Nephron (organoid): ENCODE data around the gene ZFAND4.

Source experiments
- H3K27ac Mint-ChIP-seq, 3 experiments: 2 replicates each; pipeline ENCODE4 v1.8.0; 2020; ENCODE audit warnings: mixed read lengths in 3 of 3, mild to moderate bottlenecking in 2 of 3, moderate library complexity in 1 of 3
- H3K27me3 Mint-ChIP-seq: 2 replicates; pipeline ENCODE4 v1.8.0; 2021; ENCODE audit warnings: low read depth, mild to moderate bottlenecking, moderate library complexity, mixed read lengths
- H3K36me3 Mint-ChIP-seq: 2 replicates; pipeline ENCODE4 v1.8.0; 2020; ENCODE audit warnings: low read depth, mixed read lengths
- H3K4me1 Mint-ChIP-seq: 2 replicates; pipeline ENCODE4 v1.8.0; 2020; ENCODE audit warnings: mixed read lengths
- H3K4me3 Mint-ChIP-seq, 3 experiments: 2 replicates each; pipeline ENCODE4 v1.8.0; 2020; ENCODE audit warnings: mild to moderate bottlenecking in 3 of 3, mixed read lengths in 3 of 3, moderate library complexity in 2 of 3
- H3K9me3 Mint-ChIP-seq: 2 replicates; pipeline ENCODE4 v1.8.0; 2020; ENCODE audit warnings: mixed read lengths
- TF ChIP-seq, protein P1 (sequence below), 3 experiments: fragments of 200-600 bp; sonication (generic); IDR thresholded peaks; one replicate each; pipeline ENCODE4 v1.5.0; 2021; ENCODE audit warnings: antibody characterized with exemption in 3 of 3; ENCODE audit not compliant: unreplicated experiment in 3 of 3

Gene ZFAND4

DNA sequence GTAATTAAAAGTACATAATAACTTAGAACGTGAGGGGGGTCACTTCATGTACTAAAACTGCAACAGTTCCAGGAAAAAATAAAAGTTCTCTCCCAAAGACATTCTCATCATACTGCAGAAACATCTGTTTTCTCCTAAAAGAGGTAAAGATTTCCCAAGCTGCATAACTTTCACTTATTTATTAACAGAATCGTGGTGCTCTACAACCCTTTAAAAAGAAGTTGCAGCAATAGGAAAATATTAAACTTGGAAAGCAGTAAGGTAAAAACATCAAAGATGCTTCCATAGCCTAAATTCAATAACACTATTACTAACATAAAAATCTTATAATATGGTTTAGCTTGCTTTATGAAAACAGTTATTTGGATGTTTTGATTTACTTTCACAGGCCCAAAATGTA is 23.3 kb downstream of the ZFAND4 start:
- peaks cover 28% of the 10 kb centered on the region for H3K36me3 Mint-ChIP-seq
- TF ChIP-seq, protein P1, sequence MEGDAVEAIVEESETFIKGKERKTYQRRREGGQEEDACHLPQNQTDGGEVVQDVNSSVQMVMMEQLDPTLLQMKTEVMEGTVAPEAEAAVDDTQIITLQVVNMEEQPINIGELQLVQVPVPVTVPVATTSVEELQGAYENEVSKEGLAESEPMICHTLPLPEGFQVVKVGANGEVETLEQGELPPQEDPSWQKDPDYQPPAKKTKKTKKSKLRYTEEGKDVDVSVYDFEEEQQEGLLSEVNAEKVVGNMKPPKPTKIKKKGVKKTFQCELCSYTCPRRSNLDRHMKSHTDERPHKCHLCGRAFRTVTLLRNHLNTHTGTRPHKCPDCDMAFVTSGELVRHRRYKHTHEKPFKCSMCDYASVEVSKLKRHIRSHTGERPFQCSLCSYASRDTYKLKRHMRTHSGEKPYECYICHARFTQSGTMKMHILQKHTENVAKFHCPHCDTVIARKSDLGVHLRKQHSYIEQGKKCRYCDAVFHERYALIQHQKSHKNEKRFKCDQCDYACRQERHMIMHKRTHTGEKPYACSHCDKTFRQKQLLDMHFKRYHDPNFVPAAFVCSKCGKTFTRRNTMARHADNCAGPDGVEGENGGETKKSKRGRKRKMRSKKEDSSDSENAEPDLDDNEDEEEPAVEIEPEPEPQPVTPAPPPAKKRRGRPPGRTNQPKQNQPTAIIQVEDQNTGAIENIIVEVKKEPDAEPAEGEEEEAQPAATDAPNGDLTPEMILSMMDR (IDR thresholded peaks at IDR 0.05; ENCODE audit: unreplicated experiment in 3 of 3) = no peak
- no peaks in the 10 kb centered on the region for H3K4me1 Mint-ChIP-seq

DNA sequence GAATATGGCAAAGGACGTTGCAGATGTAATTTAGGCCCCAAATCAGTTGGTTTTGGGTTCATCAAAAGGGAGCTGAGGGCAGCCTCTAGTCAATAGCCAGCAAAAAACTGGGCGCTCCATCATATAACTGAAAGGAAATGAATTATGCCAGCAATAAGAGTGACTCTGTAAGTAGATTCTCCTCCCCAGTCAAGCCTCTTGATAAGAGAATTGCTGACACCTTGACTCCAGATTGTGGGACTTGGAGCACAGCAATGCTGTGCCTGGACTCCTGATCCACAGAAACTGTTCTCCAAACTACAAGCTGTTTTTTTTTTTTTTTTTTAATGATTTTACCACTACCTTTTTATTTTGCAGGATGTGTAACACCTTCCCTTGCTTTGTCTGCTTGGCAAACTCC is 25.5 kb downstream of the ZFAND4 start:
- peaks cover 28% of the 10 kb centered on the region for H3K36me3 Mint-ChIP-seq
- no peaks in the 10 kb centered on the region for H3K27me3 Mint-ChIP-seq
- no peak overlapping the region for H3K27ac Mint-ChIP-seq
- no peaks in the 10 kb centered on the region for H3K9me3 Mint-ChIP-seq
- no peak overlapping the region for H3K4me3 Mint-ChIP-seq
- TF ChIP-seq, protein P1 (IDR thresholded peaks at IDR 0.05; ENCODE audit: unreplicated experiment in 3 of 3) = no peak
- H3K4me1 Mint-ChIP-seq = no peaks in the 10 kb centered on the region

More for the DNA sequence above, 23.3 kb downstream of the ZFAND4 start:
- peak overlapping the region in 2 of 3 experiments; percentile 17 to 28 for H3K27ac Mint-ChIP-seq
- H3K9me3 Mint-ChIP-seq = no peaks in the 10 kb centered on the region
- no peak overlapping the region for H3K4me3 Mint-ChIP-seq
- no peaks in the 10 kb centered on the region for H3K27me3 Mint-ChIP-seq

- TF ChIP-seq, protein P1 (IDR thresholded peaks at IDR 0.05; ENCODE audit: unreplicated experiment in 3 of 3) = no peak
- Mint-ChIP-seq H3K27me3 (no peaks in the 10 kb centered on the region), H3K9me3 (no peaks in the 10 kb centered on the region), H3K27ac (no peak overlapping the region), H3K4me3 (no peak overlapping the region), H3K4me1 (no peaks in the 10 kb centered on the region), H3K36me3 (peaks cover 32% of the 10 kb centered on the region)
Observed at GRCh38 chr10:45646384-45647050, 26.1 kb downstream of the ZFAND4 start.

DNA sequence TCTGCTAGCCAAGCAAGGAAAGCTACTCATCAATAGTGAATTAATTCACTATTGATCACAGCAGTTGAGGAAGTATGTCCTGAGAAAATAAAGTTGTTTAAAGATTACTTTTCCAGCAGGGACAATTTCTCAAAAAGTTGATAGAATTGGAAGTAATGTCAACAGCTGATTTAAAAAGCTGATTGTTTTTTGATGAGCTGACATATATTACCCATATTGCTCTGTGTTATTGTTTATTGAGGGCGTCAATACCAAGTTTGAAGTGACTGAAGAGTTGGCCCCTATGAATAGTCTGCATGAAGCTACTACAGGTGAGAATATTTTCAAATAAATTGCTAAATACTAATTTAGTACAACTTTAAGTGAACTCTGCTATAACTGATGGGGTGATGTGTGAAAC is 28.0 kb downstream of the ZFAND4 start:
- Mint-ChIP-seq H3K36me3 (peaks cover 35% of the 10 kb centered on the region), H3K4me3 (no peak overlapping the region), H3K27ac (no peak overlapping the region), H3K9me3 (no peaks in the 10 kb centered on the region), H3K4me1 (no peaks in the 10 kb centered on the region), H3K27me3 (no peaks in the 10 kb centered on the region)
- TF ChIP-seq, protein P1 (IDR thresholded peaks at IDR 0.05; ENCODE audit: unreplicated experiment in 3 of 3) = no peak

GRCh38 chr10:45640941-45641340 is 31.6 kb downstream of the ZFAND4 start:
- H3K27me3 Mint-ChIP-seq = no peaks in the 10 kb centered on the region

More at GRCh38 chr10:45640941-45641340, 31.6 kb downstream of the ZFAND4 start:
- no peaks in the 10 kb centered on the region for H3K4me1 Mint-ChIP-seq
- H3K9me3 Mint-ChIP-seq = peaks cover 2% of the 10 kb centered on the region
- no peak overlapping the region for H3K4me3 Mint-ChIP-seq
- H3K27ac Mint-ChIP-seq = no peak overlapping the region
- peaks cover 36% of the 10 kb centered on the region for H3K36me3 Mint-ChIP-seq
- TF ChIP-seq, protein P1 (IDR thresholded peaks at IDR 0.05; ENCODE audit: unreplicated experiment in 3 of 3) = no peak
